GM12801 (cell line): Measurements from ENCODE around the gene UBAP1.

ENCODE experiments used
- TF ChIP-seq, protein P1 (sequence below): IDR thresholded peaks from one replicate; pipeline ENCODE4 v1.5.1; 2011; ENCODE audit warnings: control low read depth; ENCODE audit not compliant: insufficient read length; ENCODE audit errors: extremely low read depth

UBAP1 gene

DNA sequence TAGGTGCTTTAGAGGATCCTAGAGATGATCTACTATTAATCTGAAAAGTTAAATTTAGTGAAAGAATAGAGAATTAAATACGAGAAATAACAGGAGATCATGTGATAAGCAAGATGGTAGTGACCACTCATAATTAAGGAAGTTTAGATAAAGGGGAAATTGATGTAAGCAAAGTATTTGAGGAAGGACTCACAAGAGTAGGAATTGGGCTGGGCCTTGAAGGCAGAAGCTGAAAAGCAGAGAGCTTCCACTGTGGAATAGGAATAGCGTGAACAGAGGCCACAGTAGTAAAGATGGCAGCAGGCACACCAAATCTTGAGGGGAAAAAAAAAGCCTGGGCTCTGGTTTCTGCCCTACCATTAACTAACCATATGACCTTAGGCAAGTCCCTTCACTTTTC is 112.2 kb downstream of the UBAP1 start:
- TF ChIP-seq, protein P1, sequence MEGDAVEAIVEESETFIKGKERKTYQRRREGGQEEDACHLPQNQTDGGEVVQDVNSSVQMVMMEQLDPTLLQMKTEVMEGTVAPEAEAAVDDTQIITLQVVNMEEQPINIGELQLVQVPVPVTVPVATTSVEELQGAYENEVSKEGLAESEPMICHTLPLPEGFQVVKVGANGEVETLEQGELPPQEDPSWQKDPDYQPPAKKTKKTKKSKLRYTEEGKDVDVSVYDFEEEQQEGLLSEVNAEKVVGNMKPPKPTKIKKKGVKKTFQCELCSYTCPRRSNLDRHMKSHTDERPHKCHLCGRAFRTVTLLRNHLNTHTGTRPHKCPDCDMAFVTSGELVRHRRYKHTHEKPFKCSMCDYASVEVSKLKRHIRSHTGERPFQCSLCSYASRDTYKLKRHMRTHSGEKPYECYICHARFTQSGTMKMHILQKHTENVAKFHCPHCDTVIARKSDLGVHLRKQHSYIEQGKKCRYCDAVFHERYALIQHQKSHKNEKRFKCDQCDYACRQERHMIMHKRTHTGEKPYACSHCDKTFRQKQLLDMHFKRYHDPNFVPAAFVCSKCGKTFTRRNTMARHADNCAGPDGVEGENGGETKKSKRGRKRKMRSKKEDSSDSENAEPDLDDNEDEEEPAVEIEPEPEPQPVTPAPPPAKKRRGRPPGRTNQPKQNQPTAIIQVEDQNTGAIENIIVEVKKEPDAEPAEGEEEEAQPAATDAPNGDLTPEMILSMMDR: no peak

DNA sequence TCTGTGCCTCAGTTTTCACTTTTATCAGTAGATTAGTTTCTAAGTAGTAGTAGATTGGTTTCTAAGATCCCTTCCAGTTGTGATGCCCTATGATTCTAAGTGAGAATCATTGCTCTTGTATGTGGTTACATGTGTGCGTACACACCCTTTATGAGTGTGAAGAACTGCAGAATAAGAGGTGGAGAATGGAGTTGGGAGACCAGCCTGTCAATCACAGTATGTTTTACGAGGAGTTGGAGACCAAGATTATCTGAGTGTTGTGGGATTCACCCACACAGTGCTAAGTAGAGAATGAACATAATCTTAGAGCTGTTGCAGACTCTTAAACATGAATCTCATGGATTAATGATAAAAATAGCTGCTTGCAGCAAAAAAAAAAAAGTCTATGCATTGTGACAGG is 112.6 kb downstream of the UBAP1 start:
- TF ChIP-seq, protein P1: no peak

DNA sequence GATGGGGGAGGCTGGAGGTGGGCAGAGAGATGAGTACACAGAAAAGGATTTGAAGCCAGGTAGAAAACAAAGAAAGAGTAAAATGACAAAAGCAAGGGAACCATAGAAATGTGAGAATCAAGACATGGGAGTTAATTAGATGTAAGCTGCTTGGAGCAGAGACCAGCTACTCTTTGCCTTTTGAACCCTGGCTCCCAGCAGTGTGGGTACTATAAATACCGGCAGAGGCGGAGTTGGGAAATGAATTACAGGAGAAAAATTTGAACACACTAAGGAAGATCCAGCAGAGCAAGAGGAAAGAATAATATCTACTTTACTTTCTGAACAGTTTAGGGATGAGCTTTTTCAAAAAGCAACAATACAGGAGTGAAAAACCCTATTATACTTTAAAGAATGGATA is 113.7 kb downstream of the UBAP1 start:
- TF ChIP-seq, protein P1: no peak
